HG02852 (cell line): ENCODE results near the gene TMEM94.

ENCODE experiments used
- ATAC-seq: cut with Tn5 transposase; IDR thresholded peaks from one replicate; pipeline ENCODE4 v1.9.1; 2021; ENCODE audit warnings: mild to moderate bottlenecking, moderate library complexity; ENCODE audit not compliant: unreplicated experiment

The TMEM94 gene

GRCh38 chr17:75494326-75494877 lies 38.0 kb downstream of the TMEM94 start:
- no peak for ATAC-seq

GRCh38 chr17:75496005-75496404 lies 39.6 kb downstream of the TMEM94 start:
- no peak for ATAC-seq

GRCh38 chr17:75498039-75498725 lies 41.7 kb downstream of the TMEM94 start:
- no peak for ATAC-seq

- ATAC-seq: no peak
Observed at GRCh38 chr17:75498726-75499213, 42.3 kb downstream of the TMEM94 start.

GRCh38 chr17:75499313-75500022 lies 43.0 kb downstream of the TMEM94 start:
- no peak for ATAC-seq

- ATAC-seq: no peak
Observed at GRCh38 chr17:75500419-75501216, 44.2 kb downstream of the TMEM94 start.

- no peak for ATAC-seq
Observed at GRCh38 chr17:75501378-75502071, 45.1 kb downstream of the TMEM94 start.

GRCh38 chr17:75502072-75502720 lies 45.8 kb downstream of the TMEM94 start:
- ATAC-seq: no peak

- no peak for ATAC-seq
Observed at GRCh38 chr17:75502721-75503329, 46.4 kb downstream of the TMEM94 start.

- no peak for ATAC-seq
Observed at GRCh38 chr17:75503337-75503950, 47.0 kb downstream of the TMEM94 start.

GRCh38 chr17:75503976-75504346 lies 47.5 kb downstream of the TMEM94 start:
- ATAC-seq: no peak

GRCh38 chr17:75504347-75505151 lies 48.1 kb downstream of the TMEM94 start:
- no peak for ATAC-seq

- no peak for ATAC-seq
Observed at GRCh38 chr17:75505152-75505409, 48.6 kb downstream of the TMEM94 start.

GRCh38 chr17:75505640-75506039 lies 49.2 kb downstream of the TMEM94 start:
- no peak for ATAC-seq

- no peak for ATAC-seq
Observed at GRCh38 chr17:75506134-75506533, 49.7 kb downstream of the TMEM94 start.

GRCh38 chr17:75506888-75507287 lies 50.5 kb downstream of the TMEM94 start:
- ATAC-seq: no peak

GRCh38 chr17:75507733-75508719 lies 51.6 kb downstream of the TMEM94 start:
- no peak for ATAC-seq

- no peak for ATAC-seq
Observed at GRCh38 chr17:75508931-75509361, 52.5 kb downstream of the TMEM94 start.
